Neural progenitor cell (in vitro differentiated cells): ENCODE results near the gene GNAT1. TPM values are rescaled to one million over a fixed set of nuclear protein-coding genes. Genes with fewer than 3 reads are reported as not detected.
"Not testable (repeated sequence)": the region's sequence is repeated elsewhere in the genome, so short reads cannot be mapped to it uniquely, and the experiment has no call there.

Experiments used
- DNase-seq: peaks from one replicate; pipeline ENCODE4 v3.0.0-alpha.2; 2016; ENCODE audit warnings: low spot score
- H2AFZ ChIP-seq: fragments of 200-600 bp; sonication (generic); replicated peaks from 2 replicates; pipeline ENCODE4 v1.6.1; 2016; ENCODE audit warnings: antibody characterized with exemption
- H3F3A ChIP-seq: fragments of 200-600 bp; sonication (generic); 2 replicates; pipeline ENCODE4 v1.6.1; 2016; ENCODE audit warnings: antibody characterized with exemption, low read depth
- H3K27ac ChIP-seq: fragments of 200-600 bp; sonication (generic); 2 replicates; pipeline ENCODE4 v1.5.1; 2016; ENCODE audit warnings: mild to moderate bottlenecking
- H3K27me3 ChIP-seq: fragments of 200-600 bp; sonication (generic); 2 replicates; pipeline ENCODE4 v1.6.1; 2016; ENCODE audit warnings: mild to moderate bottlenecking, moderate library complexity
- H3K36me3 ChIP-seq: fragments of 200-600 bp; sonication (generic); 2 replicates; pipeline ENCODE4 v1.5.1; 2016
- H3K4me1 ChIP-seq: fragments of 200-600 bp; sonication (generic); 2 replicates; pipeline ENCODE4 v1.6.1; 2016; ENCODE audit warnings: mixed run types
- H3K4me2 ChIP-seq: fragments of 200-600 bp; sonication (generic); 2 replicates; pipeline ENCODE4 v1.6.1; 2016
- H3K4me3 ChIP-seq: fragments of 200-600 bp; sonication (generic); 2 replicates; pipeline ENCODE4 v1.5.1; 2016
- H3K79me2 ChIP-seq: fragments of 200-600 bp; sonication (generic); 2 replicates; pipeline ENCODE4 v1.6.1; 2016; ENCODE audit warnings: low read depth
- H3K9ac ChIP-seq: fragments of 200-600 bp; sonication (generic); 2 replicates; pipeline ENCODE4 v1.6.1; 2016
- H3K9me3 ChIP-seq: fragments of 200-600 bp; sonication (generic); 2 replicates; pipeline ENCODE4 v1.5.1; 2016; ENCODE audit warnings: low read depth
- H4K20me1 ChIP-seq: fragments of 200-600 bp; sonication (generic); 2 replicates; pipeline ENCODE4 v1.6.1; 2016; ENCODE audit warnings: low read depth
- H3K27ac Mint-ChIP-seq: 3 replicates; pipeline ENCODE4 v1.8.0; 2021; ENCODE audit warnings: mixed read lengths
- H3K27me3 Mint-ChIP-seq: 2 replicates; pipeline ENCODE4 v1.8.0; 2022; ENCODE audit warnings: low read depth, mild to moderate bottlenecking, inconsistent platforms, moderate library complexity, mixed read lengths; ENCODE audit not compliant: insufficient read depth
- H3K36me3 Mint-ChIP-seq: 3 replicates; pipeline ENCODE4 v1.8.0; 2021; ENCODE audit warnings: mixed read lengths
- H3K4me1 Mint-ChIP-seq: 3 replicates; pipeline ENCODE4 v1.8.0; 2021; ENCODE audit warnings: mixed read lengths
- H3K4me3 Mint-ChIP-seq: 3 replicates; pipeline ENCODE4 v1.8.0; 2021; ENCODE audit warnings: mild to moderate bottlenecking, moderate library complexity, mixed read lengths
- H3K9me3 Mint-ChIP-seq: 3 replicates; pipeline ENCODE4 v1.8.0; 2020; ENCODE audit warnings: mixed read lengths
- CTCF ChIP-seq: fragments of 200-600 bp; sonication (generic); IDR thresholded peaks from 2 replicates; pipeline ENCODE4 v1.5.1; 2017; ENCODE audit warnings: antibody characterized with exemption, mild to moderate bottlenecking
- EZH2 ChIP-seq: fragments of 200-600 bp; sonication (generic); IDR thresholded peaks from 2 replicates; pipeline ENCODE4 v1.6.1; 2017; ENCODE audit warnings: antibody characterized with exemption, mild to moderate bottlenecking, moderate library complexity
- EZH2phosphoT487 ChIP-seq: fragments of 200-600 bp; sonication (generic); IDR thresholded peaks from 2 replicates; pipeline ENCODE4 v1.6.1; 2017; ENCODE audit warnings: antibody characterized with exemption
- total RNA-seq: library from RNA; depleted of rRNA; stranded (reverse); fragments of >200 nt; gene quantifications from 2 replicates; pipeline ENCODE4 v1.2.3, GENCODE V29; 2015; ENCODE audit warnings: low replicate concordance

GNAT1 gene
- total RNA-seq, 1 donor from 2014 or later = not detected

GRCh38 chr3:50208677-50209344 lies 17.4 kb downstream of the GNAT1 start:
- Mint-ChIP-seq H3K27ac (peak overlapping the region; percentile 12), H3K4me1 (peaks cover 16% of the 10 kb centered on the region), H3K4me3 (no peak overlapping the region), H3K27me3 (peaks cover 23% of the 10 kb centered on the region), H3K36me3 (no peaks in the 10 kb centered on the region), H3K9me3 (no peaks in the 10 kb centered on the region)
- no peak overlapping the region for H3K9ac ChIP-seq
- no peak overlapping the region for H3K27ac ChIP-seq
- H3K36me3 ChIP-seq = no peaks in the 10 kb centered on the region
- no peak for TF ChIP-seq EZH2
- TF ChIP-seq CTCF = no peak
- TF ChIP-seq EZH2phosphoT487 = no peak
- H3K4me1 ChIP-seq = peaks cover 7% of the 10 kb centered on the region
- no peaks in the 10 kb centered on the region for H4K20me1 ChIP-seq
- H3K27me3 ChIP-seq = peaks cover 38% of the 10 kb centered on the region
- H3F3A ChIP-seq = peaks cover 10% of the 10 kb centered on the region
- H2AFZ ChIP-seq = no peak overlapping the region
- no peaks in the 10 kb centered on the region for H3K79me2 ChIP-seq
- no peaks in the 10 kb centered on the region for H3K9me3 ChIP-seq
- H3K4me3 ChIP-seq = no peak overlapping the region
- no peak for DNase-seq
- H3K4me2 ChIP-seq = no peak overlapping the region

- Mint-ChIP-seq H3K4me1 (peaks cover 12% of the 10 kb centered on the region), H3K27ac (no peak overlapping the region), H3K36me3 (no peaks in the 10 kb centered on the region), H3K9me3 (no peaks in the 10 kb centered on the region), H3K27me3 (peaks cover 21% of the 10 kb centered on the region), H3K4me3 (no peak overlapping the region)
- H3K79me2 ChIP-seq = no peaks in the 10 kb centered on the region
- TF ChIP-seq CTCF (no peak), EZH2phosphoT487 (no peak), EZH2 (no peak)
- peaks cover 25% of the 10 kb centered on the region for H3K27me3 ChIP-seq
- DNase-seq = no peak
- no peaks in the 10 kb centered on the region for H3K4me1 ChIP-seq
- peaks cover 10% of the 10 kb centered on the region for H3F3A ChIP-seq
- H3K9me3 ChIP-seq = no peaks in the 10 kb centered on the region
- H3K27ac ChIP-seq = no peak overlapping the region
- no peak overlapping the region for H2AFZ ChIP-seq
- H3K36me3 ChIP-seq = no peaks in the 10 kb centered on the region
- no peak overlapping the region for H3K4me3 ChIP-seq
- H4K20me1 ChIP-seq = no peaks in the 10 kb centered on the region
- no peak overlapping the region for H3K9ac ChIP-seq
- no peak overlapping the region for H3K4me2 ChIP-seq
Measured at GRCh38 chr3:50210176-50210509, 18.7 kb downstream of the GNAT1 start.

- H3K27ac ChIP-seq = no peak overlapping the region
- no peak for DNase-seq
- H3K36me3 Mint-ChIP-seq = no peaks in the 10 kb centered on the region
- no peaks in the 10 kb centered on the region for H3K79me2 ChIP-seq
- no peaks in the 10 kb centered on the region for H3K4me1 ChIP-seq
- peaks cover 10% of the 10 kb centered on the region for H3F3A ChIP-seq
- no peak overlapping the region for H3K4me2 ChIP-seq
- H3K9me3 ChIP-seq = no peaks in the 10 kb centered on the region
- peaks cover 12% of the 10 kb centered on the region for H3K4me1 Mint-ChIP-seq
- no peak overlapping the region for H3K4me3 Mint-ChIP-seq
- H3K9me3 Mint-ChIP-seq = no peaks in the 10 kb centered on the region
- H3K27me3 Mint-ChIP-seq = peaks cover 18% of the 10 kb centered on the region
- H3K27me3 ChIP-seq = peaks cover 19% of the 10 kb centered on the region
- no peak overlapping the region for H3K4me3 ChIP-seq
- H2AFZ ChIP-seq = no peak overlapping the region
- TF ChIP-seq CTCF = no peak
- TF ChIP-seq EZH2phosphoT487 = no peak
- TF ChIP-seq EZH2 = no peak
- H3K9ac ChIP-seq = no peak overlapping the region
- H4K20me1 ChIP-seq = no peaks in the 10 kb centered on the region
- H3K27ac Mint-ChIP-seq = no peak overlapping the region
- H3K36me3 ChIP-seq = no peaks in the 10 kb centered on the region
Measured at GRCh38 chr3:50210510-50211367, 19.3 kb downstream of the GNAT1 start.

GRCh38 chr3:50211368-50211717 lies 19.9 kb downstream of the GNAT1 start:
- not testable (repeated sequence) for H3K4me1 ChIP-seq, H3K9ac ChIP-seq, DNase-seq, H3K9me3 ChIP-seq, H3K36me3 ChIP-seq, H3K9me3 Mint-ChIP-seq, H3K4me3 Mint-ChIP-seq, H3K4me3 ChIP-seq, H3K36me3 Mint-ChIP-seq, H3K79me2 ChIP-seq, H3F3A ChIP-seq, H3K27ac ChIP-seq, H3K27ac Mint-ChIP-seq, H3K4me2 ChIP-seq, H2AFZ ChIP-seq, H4K20me1 ChIP-seq
- H3K27me3 ChIP-seq = peaks cover 13% of the 10 kb centered on the region
- Mint-ChIP-seq H3K4me1 (peaks cover 10% of the 10 kb centered on the region), H3K27me3 (peaks cover 15% of the 10 kb centered on the region)
